Kidney glomerular epithelial cell (primary cell): ENCODE data around the gene PRSS36.
"Not testable (repeated sequence)": the region's sequence is repeated elsewhere in the genome, so short reads cannot be mapped to it uniquely, and the experiment has no call there.

Experiments
- DNase-seq: peaks from one replicate; lab custom pipeline; 2025; lab: John Stamatoyannopoulos, UW

Gene PRSS36

GRCh38 chr16:31183432-31184428, 33.9 kb upstream of the PRSS36 start:
- DNase-seq: no peak

- DNase-seq: no peak
Measured at GRCh38 chr16:31182391-31182790, 32.5 kb upstream of the PRSS36 start.

GRCh38 chr16:31181102-31181830, 31.4 kb upstream of the PRSS36 start:
- peak; percentile 17 for DNase-seq

- DNase-seq: peak; percentile 79
Measured at GRCh38 chr16:31179747-31180459, 30.0 kb upstream of the PRSS36 start, which contains the start of gene FUS. FUS (plus strand) TSS chr16:31180139; CDS start chr16:31180215, 76 bp downstream.

- no peak for DNase-seq
Measured at GRCh38 chr16:31179219-31179746, 29.4 kb upstream of the PRSS36 start.

GRCh38 chr16:31177136-31177535, 27.3 kb upstream of the PRSS36 start:
- no peak for DNase-seq

GRCh38 chr16:31170048-31170447, 20.2 kb upstream of the PRSS36 start:
- DNase-seq: not testable (repeated sequence)

GRCh38 chr16:31168848-31169247, 19.0 kb upstream of the PRSS36 start:
- no peak for DNase-seq

GRCh38 chr16:31167315-31167714, 17.4 kb upstream of the PRSS36 start:
- DNase-seq: no peak

- no peak for DNase-seq
Measured at GRCh38 chr16:31157136-31157535, 7.3 kb upstream of the PRSS36 start.

GRCh38 chr16:31150976-31151375, 1.1 kb upstream of the PRSS36 start:
- DNase-seq: not testable (repeated sequence)

- DNase-seq: no peak
Measured at GRCh38 chr16:31149332-31149731, 534 bp downstream of the PRSS36 start.

GRCh38 chr16:31148896-31149295, 970 bp downstream of the PRSS36 start:
- no peak for DNase-seq

GRCh38 chr16:31148281-31148728, 1.6 kb downstream of the PRSS36 start:
- DNase-seq: no peak

- no peak for DNase-seq
Measured at GRCh38 chr16:31147574-31147973, 2.3 kb downstream of the PRSS36 start.

GRCh38 chr16:31145398-31145990, 4.4 kb downstream of the PRSS36 start:
- DNase-seq: no peak

- not testable (repeated sequence) for DNase-seq
Measured at GRCh38 chr16:31144418-31144817, 5.4 kb downstream of the PRSS36 start.

GRCh38 chr16:31143694-31144148, 6.1 kb downstream of the PRSS36 start:
- no peak for DNase-seq

GRCh38 chr16:31143011-31143693, 6.7 kb downstream of the PRSS36 start:
- DNase-seq: no peak

GRCh38 chr16:31142109-31143010, 7.5 kb downstream of the PRSS36 start:
- peak; percentile 97 for DNase-seq
